Astrocyte (in vitro differentiated cells and primary cell): ENCODE data around the gene UBE2G2. TPM values are rescaled to one million over a fixed set of nuclear protein-coding genes. Genes with fewer than 3 reads are reported as not detected.

Experiments
- DNase-seq: peaks from one replicate; pipeline ENCODE4 v3.0.0-alpha.2; 2010; ENCODE audit warnings: low read depth
- FAIRE-seq: peaks from 2 replicates; lab custom pipeline; 2011; peaks lifted over from hg19 to GRCh38; lab: Jason Lieb, UNC
- H2AFZ ChIP-seq: 2 replicates; pipeline ENCODE4 v1.6.0; 2012; ENCODE audit warnings: low read depth, low read length, inconsistent platforms
- H3K27ac ChIP-seq: 2 replicates; pipeline ENCODE4 v1.5.1; 2011; ENCODE audit warnings: low read depth, low read length, inconsistent platforms
- H3K27me3 ChIP-seq: 2 replicates; pipeline ENCODE4 v1.6.0; 2011; ENCODE audit warnings: low read length, inconsistent platforms; ENCODE audit not compliant: insufficient read depth
- H3K36me3 ChIP-seq: 2 replicates; pipeline ENCODE4 v1.5.1; 2011; ENCODE audit warnings: low read length, inconsistent platforms; ENCODE audit not compliant: insufficient read depth
- H3K4me1 ChIP-seq: 2 replicates; pipeline ENCODE4 v1.5.1; 2011; ENCODE audit warnings: low read length, inconsistent platforms; ENCODE audit not compliant: insufficient read depth
- H3K4me2 ChIP-seq: 2 replicates; pipeline ENCODE4 v1.6.0; 2012; ENCODE audit warnings: low read length, inconsistent platforms
- H3K4me3 ChIP-seq: 2 replicates; pipeline ENCODE4 v1.5.1; 2011; ENCODE audit warnings: low read depth, mild to moderate bottlenecking, low read length, inconsistent platforms; ENCODE audit not compliant: insufficient read depth
- H3K79me2 ChIP-seq: 2 replicates; pipeline ENCODE4 v1.6.0; 2012; ENCODE audit warnings: mild to moderate bottlenecking, low read length, inconsistent platforms; ENCODE audit not compliant: insufficient read depth
- H3K9ac ChIP-seq: 2 replicates; pipeline ENCODE4 v1.6.0; 2012; ENCODE audit warnings: mild to moderate bottlenecking, low read length, inconsistent platforms
- H3K9me3 ChIP-seq: 2 replicates; pipeline ENCODE4 v1.5.1; 2012; ENCODE audit warnings: low read depth, mild to moderate bottlenecking, low read length, inconsistent platforms; ENCODE audit not compliant: insufficient read depth
- H4K20me1 ChIP-seq: 2 replicates; pipeline ENCODE4 v1.6.0; 2012; ENCODE audit warnings: low read length, inconsistent platforms; ENCODE audit not compliant: insufficient read depth
- H3K27ac Mint-ChIP-seq: one replicate; pipeline ENCODE4 v1.8.0; 2021; ENCODE audit warnings: mild to moderate bottlenecking, mixed read lengths; ENCODE audit not compliant: unreplicated experiment
- H3K27me3 Mint-ChIP-seq: one replicate; pipeline ENCODE4 v1.8.0; 2021; ENCODE audit warnings: low read depth, mixed read lengths; ENCODE audit not compliant: unreplicated experiment
- H3K36me3 Mint-ChIP-seq: one replicate; pipeline ENCODE4 v1.8.0; 2021; ENCODE audit warnings: low read depth, mixed read lengths; ENCODE audit not compliant: unreplicated experiment
- H3K4me1 Mint-ChIP-seq: one replicate; pipeline ENCODE4 v1.8.0; 2021; ENCODE audit warnings: low read depth, mixed read lengths; ENCODE audit not compliant: unreplicated experiment
- H3K4me3 Mint-ChIP-seq: one replicate; pipeline ENCODE4 v1.8.0; 2021; ENCODE audit warnings: mild to moderate bottlenecking, moderate library complexity, mixed read lengths; ENCODE audit not compliant: unreplicated experiment
- H3K9me3 Mint-ChIP-seq: one replicate; pipeline ENCODE4 v1.8.0; 2021; ENCODE audit warnings: mild to moderate bottlenecking, mixed read lengths; ENCODE audit not compliant: unreplicated experiment
- EZH2 ChIP-seq: IDR thresholded peaks from 2 replicates; pipeline ENCODE4 v1.6.1; 2012; ENCODE audit warnings: mild to moderate bottlenecking, low read length, inconsistent platforms; ENCODE audit not compliant: insufficient read depth
- total RNA-seq: library from RNA; stranded (reverse); gene quantifications from 2 replicates; pipeline ENCODE4 v1.2.1, GENCODE V29; 2021
- TF ChIP-seq, protein P1 (sequence below): IDR thresholded peaks from 2 replicates; pipeline ENCODE4 v1.5.1; 2011; ENCODE audit warnings: low read depth, mild to moderate bottlenecking, inconsistent platforms, low read length, moderate library complexity; ENCODE audit not compliant: insufficient read depth

The UBE2G2 gene
- total RNA-seq, 1 donor from 2014 or later = 74.5 TPM

DNA sequence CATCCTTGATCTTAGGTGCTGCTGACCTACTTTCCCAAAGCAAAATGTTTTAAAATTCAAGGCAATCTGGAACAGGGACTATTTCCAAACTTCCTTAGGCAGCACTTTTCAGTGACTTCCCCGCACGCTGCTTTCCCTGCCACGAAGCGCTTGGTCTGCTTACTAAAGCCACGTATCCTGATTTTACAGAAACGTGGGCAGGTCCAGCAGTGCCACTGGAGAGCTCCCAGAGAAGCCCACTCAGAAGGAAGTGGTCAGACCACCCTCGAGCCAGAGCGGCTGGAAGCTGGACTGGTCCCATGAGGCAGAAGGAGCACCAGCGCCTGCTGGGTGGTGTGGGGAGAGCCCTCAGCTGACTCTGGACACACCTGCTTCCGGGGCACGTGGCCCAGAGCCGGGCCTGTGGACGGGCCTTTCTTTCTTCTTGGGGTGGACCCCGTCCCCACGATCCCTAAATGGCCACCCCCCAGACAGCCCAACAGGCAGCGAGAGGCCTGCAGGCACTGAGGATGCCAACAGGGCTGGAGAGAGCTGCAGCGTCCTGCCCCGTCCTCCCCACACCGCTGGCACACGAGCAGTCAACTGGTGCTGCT is 48.7 kb upstream of the UBE2G2 start:
- TF ChIP-seq EZH2 = no peak
- TF ChIP-seq, protein P1, sequence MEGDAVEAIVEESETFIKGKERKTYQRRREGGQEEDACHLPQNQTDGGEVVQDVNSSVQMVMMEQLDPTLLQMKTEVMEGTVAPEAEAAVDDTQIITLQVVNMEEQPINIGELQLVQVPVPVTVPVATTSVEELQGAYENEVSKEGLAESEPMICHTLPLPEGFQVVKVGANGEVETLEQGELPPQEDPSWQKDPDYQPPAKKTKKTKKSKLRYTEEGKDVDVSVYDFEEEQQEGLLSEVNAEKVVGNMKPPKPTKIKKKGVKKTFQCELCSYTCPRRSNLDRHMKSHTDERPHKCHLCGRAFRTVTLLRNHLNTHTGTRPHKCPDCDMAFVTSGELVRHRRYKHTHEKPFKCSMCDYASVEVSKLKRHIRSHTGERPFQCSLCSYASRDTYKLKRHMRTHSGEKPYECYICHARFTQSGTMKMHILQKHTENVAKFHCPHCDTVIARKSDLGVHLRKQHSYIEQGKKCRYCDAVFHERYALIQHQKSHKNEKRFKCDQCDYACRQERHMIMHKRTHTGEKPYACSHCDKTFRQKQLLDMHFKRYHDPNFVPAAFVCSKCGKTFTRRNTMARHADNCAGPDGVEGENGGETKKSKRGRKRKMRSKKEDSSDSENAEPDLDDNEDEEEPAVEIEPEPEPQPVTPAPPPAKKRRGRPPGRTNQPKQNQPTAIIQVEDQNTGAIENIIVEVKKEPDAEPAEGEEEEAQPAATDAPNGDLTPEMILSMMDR = no peak
- Histone ChIP-seq H3K4me2 (no peak overlapping the region), H3K27ac (no peak overlapping the region), H3K79me2 (peaks cover 30% of the 10 kb centered on the region), H3K9ac (no peak overlapping the region), H3K36me3 (peaks cover 24% of the 10 kb centered on the region), H2AFZ (no peak overlapping the region), H3K9me3 (no peaks in the 10 kb centered on the region), H4K20me1 (peaks cover 59% of the 10 kb centered on the region), H3K27me3 (no peaks in the 10 kb centered on the region), H3K4me1 (peaks cover 12% of the 10 kb centered on the region), H3K4me3 (no peak overlapping the region)
- H3K36me3 Mint-ChIP-seq = peaks cover 27% of the 10 kb centered on the region
- no peak overlapping the region for H3K4me3 Mint-ChIP-seq
- H3K27me3 Mint-ChIP-seq = peaks cover 2% of the 10 kb centered on the region
- DNase-seq = no peak
- H3K27ac Mint-ChIP-seq = no peak overlapping the region
- no peaks in the 10 kb centered on the region for H3K9me3 Mint-ChIP-seq
- H3K4me1 Mint-ChIP-seq = peaks cover 1% of the 10 kb centered on the region
- FAIRE-seq = no peak

DNA sequence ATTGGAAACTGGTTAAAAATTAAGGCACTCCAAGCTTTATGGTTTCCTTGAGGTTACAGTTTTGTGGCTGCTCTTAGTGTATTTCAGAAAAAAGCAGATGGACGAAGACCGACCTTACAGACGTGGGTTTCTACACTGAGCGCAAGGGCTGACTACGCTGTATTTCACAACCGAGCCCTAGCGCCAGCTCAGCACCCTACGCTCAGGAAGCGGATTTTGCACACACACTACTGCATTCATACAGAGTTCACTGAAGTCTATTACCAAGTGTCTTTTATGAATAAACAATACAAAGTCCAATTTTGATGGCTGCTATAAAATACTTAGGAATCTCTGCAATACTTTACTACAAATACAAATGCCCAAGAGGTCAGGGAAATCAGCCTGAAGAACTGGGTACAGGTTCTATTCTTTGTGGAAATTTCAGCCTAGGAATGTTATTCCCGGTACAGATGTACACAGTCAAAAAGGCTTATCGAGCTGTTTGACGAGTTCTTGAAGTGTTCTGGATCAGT is 48.1 kb upstream of the UBE2G2 start:
- no peak overlapping the region for H2AFZ ChIP-seq
- no peak overlapping the region for H3K27ac ChIP-seq
- no peaks in the 10 kb centered on the region for H3K9me3 ChIP-seq
- H3K9ac ChIP-seq = no peak overlapping the region
- H3K36me3 ChIP-seq = peaks cover 21% of the 10 kb centered on the region
- H3K4me3 ChIP-seq = no peak overlapping the region
- H3K4me1 ChIP-seq = peaks cover 12% of the 10 kb centered on the region
- H3K4me1 Mint-ChIP-seq = peaks cover 1% of the 10 kb centered on the region
- FAIRE-seq (no peak), DNase-seq (no peak)
- peaks cover 23% of the 10 kb centered on the region for H3K36me3 Mint-ChIP-seq
- peaks cover 23% of the 10 kb centered on the region for H3K79me2 ChIP-seq
- no peak overlapping the region for H3K27ac Mint-ChIP-seq
- no peak overlapping the region for H3K4me2 ChIP-seq
- H3K9me3 Mint-ChIP-seq = no peaks in the 10 kb centered on the region
- H3K4me3 Mint-ChIP-seq = no peak overlapping the region
- H3K27me3 Mint-ChIP-seq = peaks cover 5% of the 10 kb centered on the region
- TF ChIP-seq, protein P1 = no peak
- TF ChIP-seq EZH2 = no peak
- peaks cover under 1% of the 10 kb centered on the region for H3K27me3 ChIP-seq
- H4K20me1 ChIP-seq = peaks cover 53% of the 10 kb centered on the region
